Measurements from ENCODE around the gene WBP2.

The WBP2 gene

GRCh38 chr17:75893305-75894048, 38.3 kb upstream of the WBP2 start:
- TF ChIP-seq TAF1 (IDR thresholded peaks at IDR 0.05; ENCODE audit: borderline replicate concordance, insufficient read depth, low read length), result no peak
- no peak; the same call in 1 of the 2 replicates for TF ChIP-seq POLR2AphosphoS5 (IDR thresholded peaks at IDR 0.05; ENCODE audit: low read depth, low read length)

- TF ChIP-seq SIN3A (IDR thresholded peaks at IDR 0.05; ENCODE audit: borderline replicate concordance, insufficient read depth, low read length) (no peak), REST (IDR thresholded peaks at IDR 0.05; ENCODE audit: insufficient read depth in 1 of 2, low read depth in 2 of 2, low read length in 2 of 2) (no peak), TAF1 (IDR thresholded peaks at IDR 0.05; ENCODE audit: borderline replicate concordance, insufficient read depth, low read length) (no peak), POLR2AphosphoS5 (IDR thresholded peaks at IDR 0.05; ENCODE audit: low read depth, low read length) (no peak), FOXP2 (optimal IDR thresholded peaks at IDR 0.05; ENCODE audit: borderline replicate concordance, extremely low read depth, extremely low read length, insufficient read depth) (no peak)
Measured at GRCh38 chr17:75892556-75893224, 37.6 kb upstream of the WBP2 start.

- TF ChIP-seq FOXP2 (optimal IDR thresholded peaks at IDR 0.05; ENCODE audit: borderline replicate concordance, extremely low read depth, extremely low read length, insufficient read depth) (no peak), POLR2AphosphoS5 (IDR thresholded peaks at IDR 0.05; ENCODE audit: low read depth, low read length) (no peak), REST (IDR thresholded peaks at IDR 0.05; ENCODE audit: insufficient read depth in 1 of 2, low read depth in 2 of 2, low read length in 2 of 2) (no peak), SIN3A (IDR thresholded peaks at IDR 0.05; ENCODE audit: borderline replicate concordance, insufficient read depth, low read length) (no peak), TAF1 (IDR thresholded peaks at IDR 0.05; ENCODE audit: borderline replicate concordance, insufficient read depth, low read length) (no peak)
Measured at GRCh38 chr17:75891605-75892555, 36.7 kb upstream of the WBP2 start.

GRCh38 chr17:75891022-75891604, 36.0 kb upstream of the WBP2 start:
- TF ChIP-seq REST (IDR thresholded peaks at IDR 0.05; ENCODE audit: insufficient read depth in 1 of 2, low read depth in 2 of 2, low read length in 2 of 2) (no peak), TAF1 (IDR thresholded peaks at IDR 0.05; ENCODE audit: borderline replicate concordance, insufficient read depth, low read length) (no peak), POLR2AphosphoS5 (IDR thresholded peaks at IDR 0.05; ENCODE audit: low read depth, low read length) (no peak)

GRCh38 chr17:75889454-75889853, 34.3 kb upstream of the WBP2 start:
- TF ChIP-seq REST (IDR thresholded peaks at IDR 0.05; ENCODE audit: insufficient read depth in 1 of 2, low read depth in 2 of 2, low read length in 2 of 2) (no peak), POLR2AphosphoS5 (IDR thresholded peaks at IDR 0.05; ENCODE audit: low read depth, low read length) (no peak), TAF1 (IDR thresholded peaks at IDR 0.05; ENCODE audit: borderline replicate concordance, insufficient read depth, low read length) (no peak), FOXP2 (optimal IDR thresholded peaks at IDR 0.05; ENCODE audit: borderline replicate concordance, extremely low read depth, extremely low read length, insufficient read depth) (no peak), SIN3A (IDR thresholded peaks at IDR 0.05; ENCODE audit: borderline replicate concordance, insufficient read depth, low read length) (no peak)
